KG1 (cell line): ENCODE data around the gene CLDND1.

Source experiments
- DNase-seq: peaks from one replicate; lab custom pipeline; 2025; lab: John Stamatoyannopoulos, UW

Gene CLDND1

DNA sequence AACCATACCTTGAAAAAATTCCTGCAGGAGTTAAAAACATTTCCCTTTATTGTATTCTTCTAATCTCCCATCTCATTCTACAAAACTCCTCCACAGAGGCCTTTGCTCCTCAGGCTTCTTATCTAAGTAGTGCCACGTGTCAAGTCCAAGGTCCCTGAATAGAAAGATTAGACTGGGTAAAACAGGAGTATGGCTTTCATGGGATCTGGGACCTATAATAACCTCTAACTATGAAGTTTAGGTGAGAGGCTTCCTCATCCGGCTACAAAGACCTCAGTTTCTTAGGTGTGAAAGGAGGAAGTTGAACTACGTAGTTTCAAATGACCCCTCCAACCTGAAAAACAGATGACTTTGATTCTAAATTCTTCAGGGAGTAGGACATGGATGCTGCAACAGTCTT lies 29.1 kb upstream of the CLDND1 start:
- no peak for DNase-seq

- DNase-seq: no peak
These were observed 28.5 kb upstream of the CLDND1 start for GRCh38 chr3:98551236-98551635.

GRCh38 chr3:98550833-98551232 lies 28.1 kb upstream of the CLDND1 start:
- no peak for DNase-seq

DNA sequence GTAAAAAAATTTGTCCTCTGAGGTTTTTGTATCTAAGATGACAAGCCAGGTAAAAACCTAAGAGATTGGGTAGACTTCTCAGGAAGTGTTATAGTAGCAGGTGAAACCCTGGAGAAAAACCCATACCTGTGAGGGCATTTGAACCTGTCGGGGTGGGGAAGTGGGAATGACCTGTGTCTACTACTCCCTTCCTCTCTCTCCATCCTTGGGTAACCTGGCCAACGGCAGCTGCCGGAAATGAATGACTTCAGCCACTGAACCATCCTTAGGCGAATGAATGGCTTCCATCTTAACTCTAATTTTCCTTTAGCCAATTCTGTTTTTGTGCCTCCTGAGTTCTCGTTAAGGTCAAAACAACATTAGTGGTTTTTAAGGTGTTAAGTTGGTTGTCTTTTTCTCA lies 25.8 kb upstream of the CLDND1 start:
- DNase-seq: no peak

GRCh38 chr3:98545940-98546339 lies 23.2 kb upstream of the CLDND1 start:
- DNase-seq: no peak

DNA sequence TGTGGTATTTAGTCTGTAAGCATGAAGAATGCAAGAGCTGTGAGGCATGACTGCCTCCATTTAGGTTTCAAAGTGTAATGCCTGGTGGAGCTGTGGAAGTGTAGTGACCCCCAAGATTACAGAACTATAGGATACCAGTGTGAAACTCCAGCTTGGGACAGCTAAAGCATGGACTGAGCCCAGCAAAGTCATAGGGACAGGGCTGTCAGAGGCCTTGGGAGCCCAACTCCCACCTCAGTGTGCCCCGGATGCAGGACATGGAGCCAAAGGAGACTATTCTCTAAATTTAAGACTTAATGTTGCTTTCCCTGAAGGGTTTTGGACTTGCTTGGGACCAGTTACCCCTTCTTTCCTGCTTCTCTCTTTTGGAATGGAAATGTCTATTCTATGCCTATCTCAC lies 19.9 kb upstream of the CLDND1 start:
- no peak for DNase-seq

DNA sequence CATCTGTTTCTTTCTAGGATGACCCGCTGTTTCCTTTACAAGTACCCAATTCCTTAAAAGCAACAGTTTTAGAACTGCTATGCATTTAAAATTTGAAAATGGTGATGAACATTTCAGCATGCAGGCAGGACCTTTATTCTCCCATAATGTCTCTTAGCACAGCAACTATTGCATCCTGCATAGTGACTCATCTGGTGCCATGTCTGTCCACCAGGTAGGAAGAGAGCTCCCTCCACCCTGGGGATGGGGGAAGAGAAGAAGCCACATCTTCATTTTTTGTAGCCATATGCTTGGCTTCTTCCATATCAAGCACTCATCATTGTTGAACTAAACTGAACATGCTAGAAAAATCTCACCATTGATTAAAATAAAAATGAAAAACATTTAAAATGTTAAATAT lies 19.0 kb upstream of the CLDND1 start:
- DNase-seq: no peak

DNA sequence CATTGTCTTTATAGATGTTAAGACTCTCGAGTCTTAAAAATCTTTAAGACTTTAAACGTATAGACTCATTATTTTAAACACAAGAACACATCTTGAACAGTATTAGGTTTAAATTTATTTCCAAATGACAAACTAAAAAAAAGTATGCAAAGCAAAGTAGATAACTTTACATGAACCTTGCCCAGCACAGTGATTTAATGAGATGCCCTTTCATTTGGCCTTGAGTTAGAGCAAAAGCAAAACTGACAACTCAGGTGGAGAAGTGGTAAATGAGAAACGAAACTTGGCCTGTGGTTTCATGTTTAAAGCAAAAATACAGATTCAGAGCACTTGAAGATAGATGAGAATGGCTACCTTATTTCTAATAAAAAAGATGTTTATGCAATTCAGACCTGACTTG lies 17.6 kb upstream of the CLDND1 start:
- DNase-seq: no peak

DNA sequence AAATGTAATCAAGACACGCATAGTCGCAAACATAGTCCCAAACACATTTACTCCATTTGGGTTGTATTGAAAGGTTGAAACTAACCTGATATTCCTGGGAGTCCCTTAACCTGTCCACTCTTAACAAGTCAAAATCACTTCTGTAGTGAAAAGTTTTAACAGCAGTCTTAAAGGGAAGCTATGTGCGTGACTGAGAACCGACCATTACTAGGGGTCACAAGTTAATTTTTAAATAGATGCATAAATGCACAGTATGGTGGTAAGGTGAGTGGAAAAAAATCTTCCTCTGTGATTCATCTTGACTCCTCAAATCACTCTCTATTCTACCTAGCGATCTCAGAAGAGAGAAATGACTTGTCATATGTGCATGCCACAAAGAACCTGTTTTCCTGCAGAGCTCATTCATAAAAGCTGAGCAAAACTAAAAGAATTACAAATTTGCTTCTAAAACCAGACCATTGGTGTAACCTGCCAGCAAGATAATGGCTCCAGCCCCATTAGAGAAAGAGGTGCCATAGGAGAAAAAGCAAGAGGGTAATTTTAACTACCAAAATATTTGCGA lies 13.8 kb upstream of the CLDND1 start:
- DNase-seq: no peak

- DNase-seq: no peak
These were observed 12.0 kb upstream of the CLDND1 start for GRCh38 chr3:98534734-98535133.

DNA sequence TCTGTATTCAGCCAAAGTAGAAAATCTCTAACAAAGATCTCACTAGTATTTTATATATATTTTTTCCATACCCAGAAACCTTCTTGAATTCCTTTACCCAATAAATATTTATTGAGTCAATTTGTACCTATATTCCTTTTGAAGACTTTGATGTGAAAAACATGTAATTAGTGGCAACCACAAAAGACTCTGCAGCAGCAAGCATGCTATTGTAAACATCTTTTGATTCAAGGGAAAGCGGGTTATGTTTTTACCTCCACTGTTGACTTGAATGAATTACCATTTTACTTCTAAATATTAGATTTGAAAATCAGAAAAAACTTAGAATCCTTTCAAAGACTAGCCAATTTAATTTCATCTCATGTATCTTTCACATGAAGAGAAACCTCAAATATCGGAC lies 11.5 kb upstream of the CLDND1 start:
- no peak for DNase-seq

GRCh38 chr3:98532709-98533571 lies 10.2 kb upstream of the CLDND1 start:
- no peak for DNase-seq

GRCh38 chr3:98532275-98532637 lies 9.6 kb upstream of the CLDND1 start:
- no peak for DNase-seq

- no peak for DNase-seq
These were observed 9.0 kb upstream of the CLDND1 start, which contains the start of gene GPR15 for GRCh38 chr3:98531622-98532274. Gene GPR15 (plus strand): TSS chr3:98531978. CDS start chr3:98532034, 56 bp downstream.

DNA sequence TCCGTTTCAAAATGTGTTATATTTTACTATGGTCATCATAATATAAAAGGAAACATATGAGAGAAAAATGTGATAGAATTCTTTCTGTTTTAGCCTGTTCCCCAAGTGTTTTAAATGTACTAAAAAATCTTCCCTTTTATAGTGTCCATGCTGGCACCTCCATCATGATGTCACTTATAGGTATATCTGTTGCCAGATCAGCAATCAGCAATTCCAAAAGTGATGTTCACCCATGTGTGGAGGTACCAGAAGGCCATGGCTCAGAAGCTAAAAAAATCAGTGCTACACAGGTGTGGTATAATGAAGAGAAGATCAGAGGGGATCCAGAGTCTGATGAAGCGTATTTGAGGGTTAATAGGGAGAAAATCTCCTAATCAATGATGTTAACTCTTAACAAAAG lies 8.0 kb upstream of the CLDND1 start:
- no peak for DNase-seq

- DNase-seq: no peak
These were observed 7.3 kb upstream of the CLDND1 start for GRCh38 chr3:98529856-98530459.

DNA sequence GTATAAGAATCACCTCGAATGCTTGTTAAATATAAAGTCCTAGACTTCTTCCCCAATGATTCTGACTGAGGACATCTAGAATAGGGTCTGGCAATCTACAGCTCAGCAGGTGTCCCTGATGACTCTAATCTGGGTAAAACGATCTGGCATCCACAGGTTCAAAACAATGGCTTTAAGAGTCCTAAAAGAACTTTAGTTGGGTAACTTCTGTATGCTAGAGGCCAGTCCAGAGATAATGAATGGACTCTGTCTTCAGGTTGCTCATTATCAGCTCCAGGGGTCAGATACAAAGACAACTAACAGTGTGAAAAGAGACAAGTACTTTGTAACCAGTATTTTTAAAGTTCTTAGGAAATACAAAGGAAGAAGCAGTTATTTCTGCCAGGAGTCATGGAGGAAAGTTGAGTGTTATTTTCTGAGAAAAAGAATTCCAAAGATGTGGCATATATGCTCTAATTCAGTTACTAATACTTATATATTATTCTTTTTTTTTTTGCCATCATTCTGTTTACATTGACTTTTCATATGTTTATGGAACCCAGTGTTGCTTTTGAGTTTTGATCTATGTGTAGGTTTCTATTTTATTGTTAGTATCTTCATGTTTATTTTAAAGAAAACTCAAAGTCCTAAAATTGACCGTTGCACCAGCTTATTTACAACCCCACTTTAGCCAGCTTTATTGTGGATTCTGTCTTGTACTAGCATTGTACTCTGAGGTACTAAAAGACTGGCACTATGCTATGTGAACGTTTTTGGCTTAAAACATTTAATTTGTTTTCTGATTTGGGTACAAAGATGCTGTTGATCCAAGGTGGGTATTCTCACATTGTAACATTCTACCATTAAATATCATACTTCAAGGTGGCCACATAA lies 6.0 kb upstream of the CLDND1 start:
- no peak for DNase-seq

DNA sequence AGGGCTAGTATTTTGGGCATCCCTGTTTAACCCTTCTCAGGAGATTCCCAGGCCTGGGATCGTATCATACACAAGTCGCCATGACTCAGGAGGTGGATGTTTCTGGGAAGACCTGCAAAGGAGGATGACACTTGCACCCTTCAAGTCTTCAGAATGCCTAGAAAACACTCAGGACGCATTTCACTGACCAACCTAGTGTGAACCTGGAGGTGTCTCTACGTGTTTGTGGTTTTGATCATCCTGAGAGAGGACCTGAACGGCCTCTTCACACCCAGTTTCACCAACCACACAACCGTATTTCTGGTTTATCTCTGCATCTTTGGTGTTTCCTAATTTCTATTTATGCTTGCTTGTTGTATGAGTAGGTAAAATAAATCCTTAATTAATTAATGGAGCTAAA lies 2.8 kb upstream of the CLDND1 start:
- no peak for DNase-seq

GRCh38 chr3:98521897-98522543 lies 682 bp downstream of the CLDND1 start:
- DNase-seq: no peak

DNA sequence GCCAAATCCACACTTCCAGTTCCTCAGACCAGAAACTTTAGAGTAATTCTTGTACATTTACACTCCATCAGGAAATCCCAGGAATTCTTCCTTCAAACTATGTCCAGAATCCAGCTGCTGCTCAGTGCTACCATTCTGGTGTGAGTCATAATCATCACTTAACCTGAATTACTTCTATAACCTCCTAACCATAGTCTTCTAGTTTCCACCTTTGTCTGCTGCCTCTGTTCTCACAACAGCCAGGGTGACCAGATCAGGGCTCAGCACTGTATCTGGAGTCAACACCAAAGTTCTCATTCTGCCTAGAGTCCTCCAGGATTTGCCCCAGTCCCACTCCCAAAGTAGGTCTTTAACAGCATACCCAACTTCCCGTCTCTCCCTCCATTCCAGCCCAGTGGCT lies 3.4 kb downstream of the CLDND1 start:
- no peak for DNase-seq

DNA sequence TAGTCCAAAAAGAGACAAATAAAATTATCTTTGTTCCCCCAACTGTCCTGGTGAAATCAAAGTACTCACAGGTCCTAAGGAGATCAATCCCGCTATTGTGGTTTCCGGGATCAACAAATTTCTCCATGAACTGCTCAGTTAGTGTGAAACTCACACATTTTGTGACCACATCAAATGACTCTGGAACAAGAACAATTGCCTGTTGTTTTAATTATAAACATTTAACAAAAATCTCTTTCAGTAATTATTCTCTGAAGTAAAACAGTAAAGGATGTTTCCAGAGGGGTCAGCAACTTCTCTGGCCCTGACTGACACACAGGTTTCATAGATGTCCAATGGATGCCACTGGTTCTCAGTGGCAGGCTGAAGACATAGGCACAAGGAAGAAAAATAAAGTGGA lies 3.9 kb downstream of the CLDND1 start:
- DNase-seq: no peak
